HT1080 (cell line): ENCODE data around the gene MARVELD3. TPM values are rescaled to one million over a fixed set of nuclear protein-coding genes. Genes with fewer than 3 reads are reported as not detected.
"Not testable (repeated sequence)": the region's sequence is repeated elsewhere in the genome, so short reads cannot be mapped to it uniquely, and the experiment has no call there.

Experiments used
- DNase-seq: peaks from one replicate; pipeline ENCODE4 v3.0.0-alpha.2; 2015; ENCODE audit warnings: low read depth
- small RNA-seq: library from RNA; depleted of rRNA; stranded (forward); fragments of <200 nt; gene quantifications from one replicate; pipeline ENCODE3, GENCODE V24; 2014
- total RNA-seq: library from RNA; depleted of rRNA; stranded (reverse); fragments of >200 nt; shearing (Covaris generic); gene quantifications from 2 replicates; pipeline ENCODE4 v1.2.3, GENCODE V29; 2014; rRNA removed

MARVELD3 gene
- total RNA-seq, 1 experiment from 2014 or later = 0.55 TPM

DNA sequence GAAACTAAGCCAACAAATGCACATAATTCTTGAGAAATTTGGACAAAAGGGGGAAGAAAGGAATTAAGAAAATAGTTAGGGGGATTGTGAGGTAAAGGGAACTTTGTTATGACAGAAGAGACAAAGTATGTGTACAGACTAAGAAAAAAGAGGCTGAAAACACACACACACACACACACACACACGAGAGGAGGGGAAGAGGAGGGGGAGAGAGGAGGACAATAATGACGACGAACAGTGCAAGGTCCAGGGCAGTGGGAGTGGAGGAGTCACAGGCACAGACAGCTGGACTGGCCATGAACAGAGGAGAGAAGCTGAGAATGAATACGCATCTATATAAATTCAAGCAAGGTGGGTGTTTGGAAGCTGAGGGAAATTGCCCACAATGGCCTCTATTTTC lies 44.6 kb downstream of the MARVELD3 start:
- DNase-seq = no peak

DNA sequence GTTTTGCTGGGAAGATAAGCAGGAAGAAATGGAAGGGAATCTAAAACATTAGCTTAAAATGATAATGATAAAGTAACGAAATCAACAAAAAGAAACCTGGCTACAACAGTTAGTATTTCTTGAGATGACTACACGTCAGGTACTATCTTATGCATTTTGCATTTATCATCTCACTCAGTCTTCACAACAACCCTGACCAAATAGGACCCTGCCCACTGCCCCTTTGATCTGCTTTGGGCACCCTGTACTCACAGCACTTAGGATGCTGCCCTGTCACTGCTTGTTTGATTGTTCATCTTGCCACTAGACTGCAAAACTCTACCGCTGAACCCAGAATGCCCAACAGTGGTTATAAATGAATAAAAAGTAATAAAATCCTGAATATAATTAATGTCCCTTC lies 45.2 kb downstream of the MARVELD3 start:
- DNase-seq = no peak

DNA sequence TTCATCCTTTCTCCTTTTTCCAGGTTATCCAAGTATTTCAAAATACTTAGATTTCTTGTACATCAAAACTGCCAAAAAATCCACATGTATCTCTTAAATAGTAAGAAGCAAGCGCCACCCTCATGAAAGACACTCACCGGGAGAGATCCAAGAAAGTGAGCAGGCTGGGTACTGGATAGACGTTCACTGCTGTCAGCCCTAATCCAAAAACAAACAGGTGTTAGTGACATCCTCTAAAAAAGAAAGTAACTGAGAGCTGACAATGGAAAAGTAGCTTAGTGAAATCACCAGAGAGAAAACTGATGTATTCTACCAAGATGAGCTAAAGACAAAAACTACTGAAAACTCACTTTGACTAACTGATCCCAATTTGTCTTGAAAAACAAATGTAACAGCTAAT lies 46.1 kb downstream of the MARVELD3 start:
- DNase-seq = no peak

DNA sequence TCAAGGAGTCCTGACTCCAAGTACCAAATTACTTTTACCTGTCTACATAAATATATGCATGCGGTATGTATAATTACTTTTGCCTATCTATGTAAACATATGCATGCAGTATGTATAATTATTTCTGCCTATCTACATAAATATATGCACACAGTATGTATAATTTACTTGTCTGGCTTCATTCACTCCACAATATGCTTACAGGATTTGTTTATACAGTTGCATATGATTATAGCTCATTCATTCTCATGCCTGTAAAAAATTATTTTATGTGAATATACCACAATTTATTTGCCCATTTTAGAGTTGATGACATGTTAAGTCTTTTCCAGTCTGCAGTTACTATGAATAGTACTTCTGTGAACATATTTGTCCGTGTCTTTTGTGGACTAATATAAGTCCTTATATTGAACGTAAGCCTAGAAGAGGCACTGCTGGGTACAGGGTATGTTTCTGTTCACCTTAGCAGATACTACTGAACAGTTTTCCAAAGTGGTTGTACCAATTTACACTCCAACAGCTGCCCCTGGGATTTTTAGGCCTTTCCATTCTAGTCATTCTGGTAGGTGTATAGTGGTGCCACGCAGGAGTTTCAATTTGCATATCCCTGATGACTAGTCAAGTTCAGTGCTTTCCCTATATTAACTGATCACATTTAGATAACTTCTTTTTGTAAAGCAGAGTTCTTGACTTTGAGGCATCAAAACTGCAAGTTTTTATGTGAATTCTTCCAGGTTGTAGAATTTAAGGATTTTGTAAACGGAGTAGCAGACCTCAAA lies 47.0 kb downstream of the MARVELD3 start:
- no peak for DNase-seq

DNA sequence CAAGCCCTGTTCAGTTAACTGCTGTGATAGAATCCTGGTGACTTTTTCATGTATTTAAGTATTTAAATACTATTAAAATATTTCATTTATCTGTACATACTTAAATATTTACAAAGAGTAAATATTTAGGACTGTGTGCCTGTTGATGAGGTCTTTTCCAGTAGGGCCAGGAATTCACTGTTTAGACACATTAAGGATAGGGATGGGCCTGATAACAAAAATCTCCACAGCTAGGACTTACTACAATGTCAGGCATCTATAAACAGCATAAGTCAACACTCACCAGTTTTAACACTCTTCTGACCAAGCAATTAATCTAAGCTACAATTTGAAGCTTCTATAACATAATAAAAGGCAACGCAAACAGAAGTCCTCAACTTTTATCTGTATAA lies 47.6 kb downstream of the MARVELD3 start:
- DNase-seq = no peak

DNA sequence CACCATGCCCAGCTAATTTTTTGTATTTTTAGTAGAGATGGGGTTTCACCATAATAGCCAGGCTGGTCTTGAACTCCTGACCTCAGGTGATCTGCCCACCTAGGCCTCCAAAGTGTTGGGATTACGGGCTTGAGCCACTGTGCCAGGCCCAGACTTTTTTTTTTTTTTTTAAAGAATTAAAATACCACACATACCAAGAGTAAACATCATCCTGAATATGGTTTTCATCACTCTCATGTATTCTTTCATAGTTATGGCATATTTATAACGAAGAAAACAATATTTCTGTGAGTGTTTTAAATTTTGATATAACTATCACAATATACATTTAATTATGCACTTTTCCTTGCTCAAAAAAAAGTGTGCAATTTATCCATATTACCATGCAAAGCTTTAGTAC lies 48.2 kb downstream of the MARVELD3 start:
- DNase-seq = no peak

DNA sequence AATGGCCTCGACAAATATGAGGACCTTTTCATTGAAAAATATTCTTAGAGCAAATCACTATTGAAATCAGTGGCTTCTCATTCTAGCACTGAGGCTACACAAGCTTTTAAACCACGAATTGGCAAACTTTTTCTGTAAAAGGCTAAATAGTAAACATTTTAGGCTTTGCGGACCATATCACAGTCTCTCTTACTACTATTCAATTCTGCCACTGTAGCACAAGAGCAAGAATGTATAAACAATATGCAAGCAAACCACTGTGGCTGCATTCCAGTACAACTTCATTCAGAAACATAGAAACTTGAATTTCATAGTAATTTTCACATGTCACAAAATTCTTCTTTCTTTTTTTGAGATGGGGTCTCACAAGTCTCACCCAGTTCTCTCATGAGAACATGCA lies 49.4 kb downstream of the MARVELD3 start:
- DNase-seq = no peak

DNA sequence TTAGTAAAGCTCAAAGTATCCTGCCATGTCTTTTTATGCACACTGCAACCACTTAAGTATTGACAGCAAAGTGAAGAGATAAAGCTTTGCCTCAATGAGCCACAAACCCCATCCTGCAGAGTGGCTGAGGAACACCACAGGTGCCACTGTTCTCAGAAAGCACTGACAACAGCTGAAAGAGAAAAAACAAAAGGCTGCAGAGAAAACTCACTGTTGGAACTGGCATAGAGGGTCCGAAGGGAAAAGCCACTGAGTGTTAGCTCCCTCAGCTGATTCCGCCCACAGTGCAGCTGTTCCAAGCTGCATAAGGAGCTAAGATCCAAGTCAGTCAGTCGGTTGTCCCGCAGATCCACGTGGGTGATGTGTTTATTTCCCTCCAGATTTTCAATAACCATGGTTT lies 50.3 kb downstream of the MARVELD3 start:
- DNase-seq = no peak

DNA sequence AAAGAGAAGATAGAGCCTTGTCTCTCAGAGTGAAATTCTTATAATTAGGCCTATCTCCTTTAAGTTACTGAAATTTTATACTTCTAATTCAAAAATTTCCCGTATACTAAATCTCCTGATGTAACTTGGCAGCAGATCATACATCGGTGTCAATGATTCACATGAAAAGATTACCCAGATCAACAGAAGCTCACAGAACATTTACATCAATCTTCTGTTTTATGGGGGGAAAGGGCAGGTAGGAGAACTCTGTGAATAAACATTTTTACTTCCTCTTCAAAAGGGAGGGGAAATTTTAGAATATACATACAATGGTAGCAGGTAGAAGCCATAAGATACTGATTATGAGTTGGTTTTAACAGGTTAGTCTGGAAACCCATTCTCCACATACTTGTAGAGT lies 55.4 kb downstream of the MARVELD3 start:
- DNase-seq = no peak

DNA sequence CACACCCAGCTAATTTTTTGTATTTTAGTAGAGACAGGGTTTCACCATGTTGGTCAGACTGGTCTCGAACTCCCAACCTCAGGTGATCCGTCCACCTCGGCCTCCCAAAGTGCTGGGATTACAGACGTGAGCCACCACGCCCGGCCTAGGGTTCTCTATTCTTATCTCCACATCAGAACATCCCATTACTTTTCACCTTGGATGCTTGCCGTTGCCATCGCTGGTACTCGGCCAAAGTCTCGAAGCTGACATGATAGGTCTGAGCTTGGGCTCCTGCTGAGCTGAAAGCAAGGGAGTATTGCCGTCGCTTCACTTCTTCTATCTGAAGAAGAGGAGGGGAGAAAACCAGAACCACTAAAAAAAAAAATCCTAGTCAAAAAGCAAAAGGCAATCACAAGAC lies 58.3 kb downstream of the MARVELD3 start:
- not testable (repeated sequence) for DNase-seq

Small RNAs within 50 kb of the gene (small RNA-seq; reads per million reads assigned to genes)
- gene RNU6-208P = not detected

Other genes starting within 250 kb of the MARVELD3 start
- gene TLE7, start 184.1 kb upstream of the MARVELD3 start, total RNA-seq = not detected in 2 replicates
- 6.3 and 8.3 TPM in 2 replicates for gene ZNF23, start 163.9 kb upstream of the MARVELD3 start, total RNA-seq
- gene ZNF19, start 136.9 kb upstream of the MARVELD3 start, total RNA-seq = 0.87 and 0.90 TPM in 2 replicates
- 0.43 TPM in 1 of 2 replicates, not detected in the other for gene CHST4, start 99.8 kb upstream of the MARVELD3 start, total RNA-seq
- gene TAT, start 49.1 kb upstream of the MARVELD3 start, total RNA-seq = not detected in 2 replicates
- gene PHLPP2, start 98.5 kb downstream of the MARVELD3 start, total RNA-seq = 3.9 and 5.2 TPM in 2 replicates
- 36.7 and 53.4 TPM in 2 replicates for gene AP1G1, start 182.7 kb downstream of the MARVELD3 start, total RNA-seq
- gene ATXN1L, start 219.8 kb downstream of the MARVELD3 start, total RNA-seq = 6.5 and 7.8 TPM in 2 replicates